GM12801 (cell line): ENCODE measurements around the gene TOP3A.

Experiments
- TF ChIP-seq, protein P1 (sequence below): IDR thresholded peaks from one replicate; pipeline ENCODE4 v1.5.1; 2011; ENCODE audit warnings: control low read depth; ENCODE audit not compliant: insufficient read length; ENCODE audit errors: extremely low read depth

TOP3A gene

GRCh38 chr17:18253947-18254821, 60.6 kb downstream of the TOP3A start:
- TF ChIP-seq, protein P1, sequence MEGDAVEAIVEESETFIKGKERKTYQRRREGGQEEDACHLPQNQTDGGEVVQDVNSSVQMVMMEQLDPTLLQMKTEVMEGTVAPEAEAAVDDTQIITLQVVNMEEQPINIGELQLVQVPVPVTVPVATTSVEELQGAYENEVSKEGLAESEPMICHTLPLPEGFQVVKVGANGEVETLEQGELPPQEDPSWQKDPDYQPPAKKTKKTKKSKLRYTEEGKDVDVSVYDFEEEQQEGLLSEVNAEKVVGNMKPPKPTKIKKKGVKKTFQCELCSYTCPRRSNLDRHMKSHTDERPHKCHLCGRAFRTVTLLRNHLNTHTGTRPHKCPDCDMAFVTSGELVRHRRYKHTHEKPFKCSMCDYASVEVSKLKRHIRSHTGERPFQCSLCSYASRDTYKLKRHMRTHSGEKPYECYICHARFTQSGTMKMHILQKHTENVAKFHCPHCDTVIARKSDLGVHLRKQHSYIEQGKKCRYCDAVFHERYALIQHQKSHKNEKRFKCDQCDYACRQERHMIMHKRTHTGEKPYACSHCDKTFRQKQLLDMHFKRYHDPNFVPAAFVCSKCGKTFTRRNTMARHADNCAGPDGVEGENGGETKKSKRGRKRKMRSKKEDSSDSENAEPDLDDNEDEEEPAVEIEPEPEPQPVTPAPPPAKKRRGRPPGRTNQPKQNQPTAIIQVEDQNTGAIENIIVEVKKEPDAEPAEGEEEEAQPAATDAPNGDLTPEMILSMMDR, result no peak

GRCh38 chr17:18253187-18253884, 61.5 kb downstream of the TOP3A start:
- TF ChIP-seq, protein P1, result no peak

DNA sequence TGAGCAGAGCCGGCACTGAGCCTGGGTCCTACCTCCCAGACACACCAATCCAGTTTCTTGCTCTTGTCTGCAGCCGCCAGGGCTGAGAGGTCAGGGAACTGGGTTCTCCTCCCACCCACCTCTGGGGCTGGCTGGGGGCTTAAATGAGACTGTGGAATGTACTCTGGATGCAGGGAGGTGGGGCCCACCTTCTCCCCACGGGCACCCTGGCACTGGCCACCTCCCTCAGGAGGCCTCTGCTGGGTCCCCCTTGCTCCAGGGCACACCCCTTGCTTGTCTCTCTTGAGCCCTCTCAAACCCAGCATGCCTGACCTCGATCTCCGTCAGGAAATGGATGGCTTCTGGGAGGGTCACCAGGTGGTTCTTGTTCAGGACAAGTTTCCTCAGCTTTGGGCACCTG, 62.6 kb downstream of the TOP3A start:
- TF ChIP-seq, protein P1, result no peak

- TF ChIP-seq, protein P1, result no peak
Observed at GRCh38 chr17:18251204-18251603, 63.6 kb downstream of the TOP3A start.

GRCh38 chr17:18250708-18251107, 64.1 kb downstream of the TOP3A start:
- TF ChIP-seq, protein P1, result no peak

GRCh38 chr17:18250259-18250658, 64.5 kb downstream of the TOP3A start:
- TF ChIP-seq, protein P1, result no peak

DNA sequence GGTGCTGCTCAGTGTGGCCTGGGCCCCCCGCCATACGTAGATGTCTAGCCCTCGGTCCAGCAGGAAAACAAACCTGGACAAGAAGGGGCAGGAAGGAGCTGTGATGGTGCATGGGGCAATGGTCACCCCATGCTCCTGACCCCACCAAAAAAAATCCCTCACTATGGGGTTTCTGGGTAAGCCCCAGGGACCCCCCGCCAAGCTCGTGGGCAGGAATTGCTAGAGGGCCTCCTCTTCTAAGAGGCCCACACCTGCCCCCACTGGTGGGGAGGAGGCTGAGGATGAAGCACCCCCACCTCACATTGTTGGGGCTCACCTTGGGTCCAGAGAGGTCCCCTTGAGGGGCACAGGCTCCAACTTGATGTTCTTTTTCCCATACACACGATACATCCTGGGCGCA, 66.0 kb downstream of the TOP3A start:
- TF ChIP-seq, protein P1, result no peak
